A549 (cell line): ENCODE data around the gene STIM1.

Experiments
- CHD2 ChIP-seq: fragments of 150-350 bp; IDR thresholded peaks from 2 replicates; pipeline ENCODE4 v1.6.1; 2014; ENCODE audit warnings: low read length; ENCODE audit not compliant: partially characterized antibody
- EP300 ChIP-seq, 2 experiments: fragments of >200 bp; sonication (Bioruptor Twin); formaldehyde crosslinking; IDR thresholded peaks; 2 replicates in 1 of 2; 3 replicates in 1 of 2; pipeline ENCODE4 v1.6.1; 2016 to 2017
- JUNB ChIP-seq: fragments of >200 bp; sonication (Bioruptor Twin); formaldehyde crosslinking; IDR thresholded peaks from 2 replicates; pipeline ENCODE4 v1.6.1; 2016
- MAFK ChIP-seq: fragments of 450-650 bp; IDR thresholded peaks from 2 replicates; pipeline ENCODE4 v1.6.1; 2014; ENCODE audit not compliant: partially characterized antibody
- MAZ ChIP-seq: fragments of 150-350 bp; IDR thresholded peaks from 2 replicates; pipeline ENCODE4 v1.6.1; 2014; ENCODE audit warnings: antibody characterized with exemption, low read depth, low read length, borderline replicate concordance
- POLR2A ChIP-seq: IDR thresholded peaks from 2 replicates; pipeline ENCODE4 v1.6.1; 2012; ENCODE audit warnings: mild to moderate bottlenecking, low read length
- POLR2AphosphoS2 ChIP-seq: conservative IDR thresholded peaks from 2 replicates; pipeline ENCODE4 v1.6.1; 2012; ENCODE audit warnings: low read length, improper control_type of control experiment, inconsistent platforms
- REST ChIP-seq: fragments of 200-600 bp; sonication (generic); IDR thresholded peaks from 2 replicates; pipeline ENCODE4 v1.6.1; 2016; ENCODE audit warnings: antibody characterized with exemption, mild to moderate bottlenecking, moderate library complexity
- TF ChIP-seq, protein P1 (sequence below): fragments of 250-450 bp; sonication (Bioruptor Pico); IDR thresholded peaks from 2 replicates; pipeline ENCODE4 v1.5.0; 2020; ENCODE audit warnings: low read depth, mild to moderate bottlenecking, moderate library complexity
- TF ChIP-seq, protein P2 (sequence below): fragments of 150-350 bp; IDR thresholded peaks from 2 replicates; pipeline ENCODE4 v1.6.1; 2014; ENCODE audit warnings: low read depth, mild to moderate bottlenecking, low read length
- TF ChIP-seq, protein P3 (sequence below): fragments of >200 bp; sonication (Bioruptor Twin); formaldehyde crosslinking; IDR thresholded peaks from 3 replicates; pipeline ENCODE4 v1.5.1; 2016

GRCh38 chr11:3933165-3933628, 77.7 kb downstream of the STIM1 start:
- TF ChIP-seq CHD2 (no peak), REST (no peak), POLR2A (no peak), JUNB (no peak), MAFK (no peak), MAZ (no peak), EP300 (IDR thresholded peaks at IDR 0.05) (no peak), POLR2AphosphoS2 (no peak)
- TF ChIP-seq, protein P1, sequence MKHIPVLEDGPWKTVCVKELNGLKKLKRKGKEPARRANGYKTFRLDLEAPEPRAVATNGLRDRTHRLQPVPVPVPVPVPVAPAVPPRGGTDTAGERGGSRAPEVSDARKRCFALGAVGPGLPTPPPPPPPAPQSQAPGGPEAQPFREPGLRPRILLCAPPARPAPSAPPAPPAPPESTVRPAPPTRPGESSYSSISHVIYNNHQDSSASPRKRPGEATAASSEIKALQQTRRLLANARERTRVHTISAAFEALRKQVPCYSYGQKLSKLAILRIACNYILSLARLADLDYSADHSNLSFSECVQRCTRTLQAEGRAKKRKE (CRISPR knock-in tag) = no peak
- TF ChIP-seq, protein P2, sequence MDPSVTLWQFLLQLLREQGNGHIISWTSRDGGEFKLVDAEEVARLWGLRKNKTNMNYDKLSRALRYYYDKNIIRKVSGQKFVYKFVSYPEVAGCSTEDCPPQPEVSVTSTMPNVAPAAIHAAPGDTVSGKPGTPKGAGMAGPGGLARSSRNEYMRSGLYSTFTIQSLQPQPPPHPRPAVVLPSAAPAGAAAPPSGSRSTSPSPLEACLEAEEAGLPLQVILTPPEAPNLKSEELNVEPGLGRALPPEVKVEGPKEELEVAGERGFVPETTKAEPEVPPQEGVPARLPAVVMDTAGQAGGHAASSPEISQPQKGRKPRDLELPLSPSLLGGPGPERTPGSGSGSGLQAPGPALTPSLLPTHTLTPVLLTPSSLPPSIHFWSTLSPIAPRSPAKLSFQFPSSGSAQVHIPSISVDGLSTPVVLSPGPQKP = no peak
- TF ChIP-seq, protein P3, sequence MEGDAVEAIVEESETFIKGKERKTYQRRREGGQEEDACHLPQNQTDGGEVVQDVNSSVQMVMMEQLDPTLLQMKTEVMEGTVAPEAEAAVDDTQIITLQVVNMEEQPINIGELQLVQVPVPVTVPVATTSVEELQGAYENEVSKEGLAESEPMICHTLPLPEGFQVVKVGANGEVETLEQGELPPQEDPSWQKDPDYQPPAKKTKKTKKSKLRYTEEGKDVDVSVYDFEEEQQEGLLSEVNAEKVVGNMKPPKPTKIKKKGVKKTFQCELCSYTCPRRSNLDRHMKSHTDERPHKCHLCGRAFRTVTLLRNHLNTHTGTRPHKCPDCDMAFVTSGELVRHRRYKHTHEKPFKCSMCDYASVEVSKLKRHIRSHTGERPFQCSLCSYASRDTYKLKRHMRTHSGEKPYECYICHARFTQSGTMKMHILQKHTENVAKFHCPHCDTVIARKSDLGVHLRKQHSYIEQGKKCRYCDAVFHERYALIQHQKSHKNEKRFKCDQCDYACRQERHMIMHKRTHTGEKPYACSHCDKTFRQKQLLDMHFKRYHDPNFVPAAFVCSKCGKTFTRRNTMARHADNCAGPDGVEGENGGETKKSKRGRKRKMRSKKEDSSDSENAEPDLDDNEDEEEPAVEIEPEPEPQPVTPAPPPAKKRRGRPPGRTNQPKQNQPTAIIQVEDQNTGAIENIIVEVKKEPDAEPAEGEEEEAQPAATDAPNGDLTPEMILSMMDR = no peak
